ENCODE results near the gene KIF5A.
"Not testable (repeated sequence)": the region's sequence is repeated elsewhere in the genome, so short reads cannot be mapped to it uniquely, and the experiment has no call there.

Gene KIF5A

GRCh38 chr12:57607958-57608663, 58.3 kb downstream of the KIF5A start:
- no peak for DNase-seq (ENCODE audit: low read depth)

DNA sequence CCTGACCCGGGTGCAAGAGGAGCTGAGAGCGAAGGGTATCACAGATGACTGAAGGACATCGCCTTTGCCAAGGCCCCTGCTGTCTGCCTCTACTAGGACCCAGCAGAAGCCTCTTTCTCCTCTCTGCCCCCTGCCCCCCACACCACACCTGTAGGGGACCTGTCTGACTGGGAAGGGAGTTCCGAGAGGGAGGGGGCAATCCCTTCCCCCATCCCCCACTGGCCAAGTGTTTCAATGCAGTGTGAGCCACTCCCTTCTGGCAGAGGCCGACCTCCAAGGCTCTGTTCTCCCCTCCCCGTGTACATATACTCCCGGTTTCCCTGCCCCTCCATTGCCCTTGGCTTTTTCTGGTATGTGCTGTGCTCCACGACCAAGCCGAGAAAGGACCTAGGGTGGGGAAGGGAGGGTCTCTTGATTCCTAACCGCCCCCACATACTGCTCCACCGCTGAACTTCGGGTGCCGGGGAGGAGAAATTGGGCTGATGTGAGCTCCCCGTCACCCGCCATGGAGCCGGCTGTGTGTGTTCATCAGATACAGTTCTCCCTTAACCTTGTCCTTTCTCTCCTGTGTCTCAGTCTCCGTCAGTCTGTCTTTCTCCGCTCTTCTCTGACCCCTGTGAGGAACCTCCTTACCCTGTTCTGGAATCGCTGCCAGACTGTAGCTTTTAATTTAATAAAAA, 59.4 kb downstream of the KIF5A start:
- no peak for DNase-seq (ENCODE audit: low read depth)

GRCh38 chr12:57609781-57610553, 60.1 kb downstream of the KIF5A start:
- no peak for DNase-seq (ENCODE audit: low read depth)

DNA sequence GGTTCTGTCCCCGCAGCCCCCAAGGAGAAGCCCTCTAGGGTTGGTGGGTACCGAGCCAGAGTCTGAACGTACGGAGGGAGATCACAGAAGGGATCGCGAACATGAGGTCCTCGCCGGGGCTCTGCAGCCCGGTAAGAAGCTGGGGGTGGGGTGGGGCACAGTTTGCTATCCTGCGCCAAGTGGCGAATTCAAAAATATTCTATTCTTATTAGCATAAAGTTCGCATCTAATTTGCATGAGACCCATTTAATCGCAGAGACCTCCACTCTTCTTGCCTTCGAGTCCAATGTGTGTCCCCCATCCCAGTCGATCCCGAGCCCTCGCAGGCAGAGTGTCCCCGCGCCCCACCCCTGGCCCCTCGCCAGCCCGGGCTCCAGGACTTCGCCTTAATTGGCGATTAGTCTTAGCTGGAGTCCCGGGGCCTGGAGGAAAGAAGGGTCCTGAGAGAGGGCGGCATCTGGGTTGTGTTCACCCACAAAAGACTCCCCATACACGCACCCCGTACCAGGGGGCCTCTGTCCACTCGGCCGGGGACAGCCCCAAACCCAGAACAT, 60.8 kb downstream of the KIF5A start:
- DNase-seq (ENCODE audit: low read depth), result no peak

DNA sequence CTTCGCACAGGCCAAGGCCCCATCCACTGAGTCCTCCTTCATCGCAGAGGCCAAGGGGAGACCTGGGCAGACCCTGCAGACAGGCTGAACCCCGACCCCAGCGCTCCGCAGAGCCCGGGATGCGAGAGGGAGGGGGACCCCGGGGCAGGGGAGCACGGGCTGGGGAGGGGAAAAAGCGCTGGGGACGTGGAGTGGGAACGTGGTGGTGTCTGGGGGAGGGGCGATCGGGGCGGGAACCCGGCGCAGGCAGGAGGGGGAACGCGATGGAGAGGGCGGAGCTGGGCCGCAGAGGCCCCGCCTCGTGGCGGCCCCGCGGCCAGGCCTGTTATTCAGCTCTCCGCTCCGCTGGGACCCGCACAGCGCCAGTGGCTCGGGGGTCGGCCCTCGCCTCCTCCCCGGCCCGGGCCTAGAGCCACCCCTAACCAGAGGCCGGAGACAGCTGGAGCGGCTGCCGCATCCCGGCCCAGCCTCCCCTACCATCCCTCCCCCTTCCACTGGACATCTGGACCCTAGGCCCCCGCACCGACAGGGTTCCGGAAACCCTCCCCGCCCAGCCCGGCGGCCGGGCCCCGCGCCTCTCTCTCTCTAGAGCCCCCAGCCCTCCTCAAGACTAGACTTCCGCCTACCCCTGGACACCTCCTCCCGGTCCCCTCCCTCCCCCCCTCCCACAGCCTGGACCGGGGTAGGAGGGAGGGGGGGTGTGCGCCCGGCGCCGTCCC, 61.4 kb downstream of the KIF5A start, which contains the start of gene ARHGEF25:
Gene ARHGEF25, plus strand, starts transcription at position 328 of the 719 bp plus-strand sequence. CDS start 460 bp downstream, outside the sequence.
- no peak for DNase-seq (ENCODE audit: low read depth)

DNA sequence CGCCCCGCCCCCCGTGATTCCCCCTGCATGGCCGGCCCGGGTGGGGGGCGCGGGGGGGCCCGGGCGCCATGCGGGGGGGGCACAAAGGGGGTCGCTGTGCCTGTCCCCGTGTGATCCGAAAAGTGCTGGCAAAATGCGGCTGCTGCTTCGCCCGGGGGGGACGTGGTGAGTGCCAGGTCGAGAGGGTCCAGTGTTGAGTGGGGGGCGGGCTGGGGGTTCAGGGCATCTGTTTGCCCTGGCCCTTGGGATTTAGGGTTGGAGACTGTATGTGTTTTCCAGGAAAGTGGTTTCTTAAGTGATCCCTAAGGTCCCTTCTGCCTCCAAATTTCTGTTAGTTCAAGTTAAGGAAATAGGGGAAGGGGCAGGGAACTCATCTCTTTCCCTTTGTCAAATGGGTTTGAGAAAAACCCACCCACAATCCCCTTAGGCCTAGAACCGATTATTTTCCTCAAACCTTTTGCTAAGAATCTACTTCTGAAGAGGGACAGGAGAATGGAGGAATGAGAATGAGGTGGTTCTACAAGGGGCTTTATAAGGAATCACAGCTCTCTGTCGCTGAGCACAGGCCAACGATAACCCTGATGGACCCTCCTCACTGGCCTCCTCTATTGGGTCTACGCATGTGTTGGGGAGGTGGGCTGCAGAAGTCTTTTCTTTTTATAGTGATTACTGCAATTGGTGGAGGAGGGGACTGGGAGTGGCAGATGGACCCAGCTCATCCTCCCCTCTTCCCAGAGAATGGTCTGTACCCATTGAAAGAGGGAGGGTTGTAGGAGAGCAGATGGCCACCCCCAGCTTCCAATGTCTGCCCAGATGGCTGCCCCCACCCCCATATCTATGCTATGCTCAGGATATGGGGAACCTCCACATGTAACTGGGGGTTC, 62.2 kb downstream of the KIF5A start:
- no peak for DNase-seq (ENCODE audit: low read depth)

DNA sequence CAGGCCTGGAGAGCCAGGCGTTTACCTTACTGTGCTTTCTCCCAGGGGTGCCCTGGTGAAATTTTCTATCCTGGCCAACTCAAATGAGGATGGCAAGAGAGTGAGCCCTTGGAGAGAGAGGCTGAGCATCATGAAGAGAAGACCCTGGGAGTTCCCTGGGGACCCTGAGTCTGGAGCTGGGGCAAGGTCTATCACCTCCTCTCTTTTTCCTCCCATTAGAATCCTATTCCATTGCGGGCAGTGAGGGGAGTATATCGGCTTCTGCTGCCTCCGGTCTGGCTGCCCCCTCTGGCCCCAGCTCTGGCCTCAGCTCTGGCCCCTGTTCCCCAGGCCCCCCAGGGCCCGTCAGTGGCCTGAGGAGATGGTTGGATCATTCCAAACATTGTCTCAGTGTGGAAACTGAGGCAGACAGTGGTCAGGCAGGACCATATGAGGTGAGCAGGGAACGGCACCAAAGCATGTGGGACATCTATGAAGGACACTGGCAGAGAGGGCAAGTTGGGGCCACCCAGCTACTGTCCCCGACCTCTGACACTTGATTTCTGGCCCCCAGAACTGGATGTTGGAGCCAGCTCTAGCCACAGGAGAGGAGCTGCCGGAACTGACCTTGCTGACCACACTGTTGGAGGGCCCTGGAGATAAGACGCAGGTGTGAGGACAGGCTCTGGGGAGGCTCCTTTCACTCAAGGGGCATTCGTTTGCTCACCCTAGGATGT, 63.0 kb downstream of the KIF5A start:
- DNase-seq (ENCODE audit: low read depth), result no peak

GRCh38 chr12:57613427-57614109, 63.7 kb downstream of the KIF5A start:
- DNase-seq (ENCODE audit: low read depth), result no peak

DNA sequence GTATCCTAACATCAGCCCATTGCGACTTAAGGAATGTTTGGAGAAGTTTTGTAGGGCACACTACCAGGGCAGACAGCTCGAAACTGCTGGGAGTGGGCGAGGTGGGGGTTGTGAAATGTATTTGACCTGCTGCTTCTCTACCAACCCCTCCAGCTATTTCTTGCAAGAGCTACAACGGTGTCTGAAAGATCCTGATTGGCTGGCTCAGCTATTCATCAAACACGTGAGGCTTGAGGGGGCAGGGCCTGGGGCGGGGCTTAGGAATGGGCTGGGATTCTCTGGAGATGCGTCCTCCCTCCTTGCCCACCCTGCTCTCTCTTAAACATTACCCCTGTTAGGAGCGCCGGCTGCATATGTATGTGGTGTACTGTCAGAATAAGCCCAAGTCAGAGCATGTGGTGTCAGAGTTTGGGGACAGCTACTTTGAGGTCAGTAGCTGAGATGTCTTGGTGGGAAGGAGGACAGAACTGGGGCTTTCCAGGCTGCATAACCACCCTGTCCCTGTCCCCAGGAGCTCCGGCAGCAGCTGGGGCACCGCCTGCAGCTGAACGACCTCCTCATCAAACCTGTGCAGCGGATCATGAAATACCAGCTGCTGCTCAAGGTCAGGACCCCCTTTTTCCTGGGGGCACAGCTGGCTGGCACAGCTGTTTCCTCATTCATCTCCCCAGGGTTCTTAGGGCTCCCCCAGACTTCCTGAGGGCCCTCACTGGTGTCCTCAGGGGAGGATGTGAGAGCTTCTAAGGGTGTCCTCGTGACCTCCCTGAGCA, 64.5 kb downstream of the KIF5A start:
- DNase-seq (ENCODE audit: low read depth), result no peak

DNA sequence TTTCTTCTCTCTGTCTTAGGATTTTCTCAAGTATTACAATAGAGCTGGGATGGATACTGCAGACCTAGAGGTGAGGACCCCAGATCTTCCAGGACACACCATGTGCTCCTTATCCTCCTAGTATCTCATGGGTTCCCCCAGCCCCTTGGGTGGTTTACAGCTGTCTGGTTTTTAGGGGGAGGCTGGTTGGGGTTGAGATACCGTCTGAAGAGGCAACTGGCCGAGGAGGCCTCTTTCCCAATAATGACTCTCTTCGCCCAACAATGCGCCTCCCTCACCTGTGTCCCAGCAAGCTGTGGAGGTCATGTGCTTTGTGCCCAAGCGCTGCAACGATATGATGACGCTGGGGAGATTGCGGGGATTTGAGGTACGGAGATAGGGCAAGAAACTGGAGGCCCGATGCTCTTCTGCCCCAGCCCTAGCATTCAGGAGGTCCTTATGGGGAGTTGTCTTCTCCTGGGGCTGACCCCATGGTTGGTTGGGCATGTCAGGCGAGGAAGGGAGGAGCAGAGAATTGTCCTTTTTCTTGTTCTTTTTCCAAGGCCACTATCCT, 65.2 kb downstream of the KIF5A start:
- DNase-seq (ENCODE audit: low read depth), result no peak

- DNase-seq (ENCODE audit: low read depth), result no peak
Observed at GRCh38 chr12:57615637-57616036, 65.8 kb downstream of the KIF5A start.

DNA sequence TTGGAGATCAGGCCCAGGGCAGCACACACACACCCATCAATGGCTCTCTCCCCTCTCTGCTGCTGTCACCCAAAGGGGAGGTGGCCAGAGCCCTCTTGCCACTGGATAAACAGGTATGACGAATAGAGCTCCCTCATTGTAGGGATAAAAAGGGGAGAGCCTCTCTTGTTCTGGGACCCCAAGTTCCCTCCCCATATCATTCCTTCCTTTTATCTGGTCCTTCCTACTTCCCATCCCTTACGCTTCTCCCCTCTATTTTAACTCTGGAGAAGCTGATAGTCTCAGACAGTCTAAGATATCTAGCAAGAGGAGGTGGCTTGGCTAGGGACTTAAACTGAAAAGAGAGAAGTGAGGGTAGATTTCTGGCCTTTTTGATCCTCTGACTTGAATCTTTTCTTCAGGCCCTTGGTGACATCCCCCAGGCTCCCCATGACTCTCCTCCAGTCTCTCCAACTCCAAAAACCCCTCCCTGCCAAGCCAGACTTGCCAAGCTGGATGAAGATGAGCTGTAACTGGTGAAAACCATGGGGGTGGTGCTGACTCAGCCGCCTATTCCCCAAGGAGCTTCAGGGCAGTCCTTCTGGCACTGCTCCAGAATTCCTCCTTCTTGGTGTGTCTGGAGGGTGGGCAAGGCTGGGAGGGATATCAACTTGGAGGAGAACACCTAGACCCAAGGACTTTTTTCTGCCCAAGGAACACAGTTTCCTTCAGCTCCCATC, 66.7 kb downstream of the KIF5A start:
- no peak for DNase-seq (ENCODE audit: low read depth)

- no peak for DNase-seq (ENCODE audit: low read depth)
Observed at GRCh38 chr12:57617942-57618341, 68.1 kb downstream of the KIF5A start.

DNA sequence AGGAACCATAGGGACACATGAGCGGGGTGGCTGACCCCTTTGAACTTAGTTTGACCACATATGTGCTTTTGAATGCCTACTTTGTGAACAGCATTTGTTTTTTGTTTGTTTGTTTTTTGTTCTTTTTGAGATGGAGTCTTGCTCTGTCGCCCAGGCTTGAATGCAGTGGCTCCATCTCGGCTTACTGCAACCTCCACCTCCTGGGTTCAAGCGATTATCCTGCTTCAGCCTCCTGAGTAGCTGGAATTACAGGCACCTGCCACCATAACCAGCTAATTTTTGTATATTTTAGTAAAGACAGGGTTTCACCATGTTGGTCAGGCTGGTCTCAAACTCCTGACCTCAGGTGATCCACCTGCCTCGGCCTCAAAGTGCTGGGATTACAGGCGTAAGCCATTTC, 68.6 kb downstream of the KIF5A start:
- DNase-seq (ENCODE audit: low read depth), result not testable (repeated sequence)

DNA sequence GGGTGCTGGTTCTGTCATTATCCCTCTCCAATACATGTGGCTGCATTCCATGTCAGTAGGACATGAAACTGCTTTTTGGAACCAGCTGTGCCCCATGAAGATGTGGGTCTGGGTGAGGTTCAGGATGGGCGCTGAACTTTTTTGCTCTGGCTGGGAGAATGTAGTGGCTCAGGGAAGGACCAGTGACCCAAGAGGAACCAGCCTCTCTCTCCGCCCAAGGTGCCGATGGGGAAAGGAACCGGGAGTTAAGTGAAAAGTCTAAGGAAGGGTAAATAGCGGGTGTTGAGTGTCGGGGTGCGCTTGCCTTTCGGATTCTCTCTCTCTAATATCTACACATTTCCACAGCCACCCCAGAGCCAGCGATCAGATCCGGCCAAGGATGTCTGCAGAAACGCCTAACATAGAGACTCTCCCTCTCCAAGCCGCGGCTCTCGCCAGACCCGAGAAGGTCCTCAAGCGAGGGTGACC, 69.2 kb downstream of the KIF5A start:
- DNase-seq (ENCODE audit: low read depth), result no peak

DNA sequence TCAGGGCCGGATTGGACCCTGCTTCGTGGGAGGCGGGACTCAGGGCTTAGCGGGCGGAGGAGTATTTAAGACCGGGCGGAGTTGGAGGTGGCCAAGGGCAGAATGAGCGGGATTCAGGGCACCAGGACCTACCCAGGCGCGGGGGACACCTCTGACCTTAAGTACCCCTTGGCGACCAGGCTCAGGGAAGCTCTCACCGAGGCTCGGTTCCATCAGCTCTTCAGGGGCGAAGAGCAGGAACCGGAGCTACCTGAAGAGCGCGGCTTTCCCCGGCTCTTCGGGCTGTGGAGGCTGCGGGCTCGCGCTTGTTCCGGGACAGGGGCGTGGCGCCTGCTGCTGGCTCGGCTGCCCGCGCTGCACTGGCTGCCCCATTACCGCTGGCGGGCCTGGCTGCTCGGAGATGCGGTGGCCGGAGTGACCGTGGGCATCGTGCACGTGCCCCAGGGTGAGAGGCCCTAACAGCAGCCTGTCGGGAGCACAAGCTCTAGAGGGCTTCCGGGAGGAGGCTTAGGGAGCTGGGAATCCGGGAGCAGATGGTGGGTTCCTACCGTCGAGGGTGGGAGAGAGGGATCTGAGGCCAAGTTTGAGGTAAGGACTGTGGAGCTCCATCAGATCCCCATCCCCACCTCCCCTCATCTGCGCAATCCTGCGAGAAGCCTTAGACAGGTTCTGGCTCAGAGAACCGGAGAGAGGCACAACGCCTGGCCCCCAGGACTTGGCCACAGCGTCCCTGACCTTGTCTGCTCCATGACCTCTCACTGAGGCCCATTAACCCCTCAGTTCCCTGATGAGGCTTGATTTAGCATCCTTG, 69.8 kb downstream of the KIF5A start:
- no peak for DNase-seq (ENCODE audit: low read depth)
